Measurements from ENCODE around the gene GPR62.

- TF ChIP-seq CTCF (IDR thresholded peaks at IDR 0.05) (no peak), POLR2AphosphoS5 (IDR thresholded peaks at IDR 0.05) (no peak)
Measured at GRCh38 chr3:51947215-51947900, 7.8 kb upstream of the GPR62 start.

Data from prostate gland (tissue), 2 donors.